NCI-H2107 treated with DMSO at 0.1 percent for 48 hours (cell line): ENCODE results near the gene TLL2.

ENCODE experiments used
- DNase-seq: peaks from one replicate; lab custom pipeline; 2025; ENCODE audit not compliant: unreplicated experiment; lab: John Stamatoyannopoulos, UW

Gene TLL2

DNA sequence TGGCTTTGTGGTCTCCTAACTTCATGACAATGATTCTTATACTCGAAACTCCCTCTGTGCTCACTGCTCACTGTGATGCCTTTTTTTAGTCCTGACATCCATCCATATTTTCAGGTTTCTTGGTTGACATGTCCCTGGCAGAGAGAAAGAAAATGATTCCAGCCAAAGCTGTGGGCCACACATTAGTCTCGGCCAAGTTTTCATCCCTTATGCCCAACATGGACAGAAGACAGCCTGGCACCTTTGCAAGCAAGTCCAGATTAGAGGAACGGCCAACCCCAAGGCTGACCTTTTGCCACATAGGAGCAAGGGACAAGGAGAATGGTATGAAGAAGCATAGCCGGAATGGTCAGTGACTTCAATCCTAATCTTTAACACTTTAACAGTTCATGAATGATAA, 146.3 kb downstream of the TLL2 start:
- DNase-seq: no peak

GRCh38 chr10:96366508-96366907, 147.2 kb downstream of the TLL2 start:
- DNase-seq: no peak

DNA sequence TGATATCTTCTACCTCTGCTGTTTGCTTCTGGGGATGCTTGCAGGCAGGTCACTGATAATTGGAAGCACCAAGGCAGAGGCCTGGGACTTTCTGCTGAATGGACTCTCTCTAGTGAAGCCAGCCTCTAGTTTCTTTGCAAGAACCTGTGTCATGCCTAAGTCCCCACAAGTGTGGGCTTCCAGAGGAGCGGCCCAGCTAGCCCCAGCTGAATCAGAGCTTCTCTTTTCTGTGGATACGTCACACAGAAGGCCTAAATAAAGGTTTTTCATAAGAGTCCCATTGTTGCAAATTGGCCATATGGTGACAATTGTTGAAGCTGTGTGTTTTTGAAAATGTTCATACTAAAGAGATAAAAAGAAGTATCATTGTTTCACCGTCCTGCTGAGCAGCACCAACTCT, 148.2 kb downstream of the TLL2 start:
- no peak for DNase-seq

- DNase-seq: no peak
Measured at GRCh38 chr10:96360766-96361165, 153.0 kb downstream of the TLL2 start.

GRCh38 chr10:96360331-96360730, 153.4 kb downstream of the TLL2 start:
- no peak for DNase-seq

DNA sequence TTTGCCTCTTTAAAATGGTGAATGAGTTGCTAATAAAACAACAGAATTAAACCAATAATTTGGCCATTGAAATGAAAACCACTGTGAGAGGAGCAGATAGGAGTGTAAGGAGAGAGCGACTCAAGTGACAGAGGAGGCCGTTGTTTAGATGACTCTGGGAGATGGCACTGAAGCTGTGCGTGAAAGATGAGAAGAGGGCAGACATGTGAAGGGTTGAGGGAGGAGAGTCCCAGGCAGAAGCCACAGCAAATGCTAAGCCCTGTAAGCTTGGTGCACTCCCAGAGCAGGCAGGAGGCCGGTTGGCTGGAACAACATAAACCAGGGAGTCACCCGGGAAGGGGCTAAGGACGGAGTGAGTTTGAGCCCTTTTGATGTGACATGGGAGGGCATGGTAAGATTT, 154.1 kb downstream of the TLL2 start:
- DNase-seq: no peak

DNA sequence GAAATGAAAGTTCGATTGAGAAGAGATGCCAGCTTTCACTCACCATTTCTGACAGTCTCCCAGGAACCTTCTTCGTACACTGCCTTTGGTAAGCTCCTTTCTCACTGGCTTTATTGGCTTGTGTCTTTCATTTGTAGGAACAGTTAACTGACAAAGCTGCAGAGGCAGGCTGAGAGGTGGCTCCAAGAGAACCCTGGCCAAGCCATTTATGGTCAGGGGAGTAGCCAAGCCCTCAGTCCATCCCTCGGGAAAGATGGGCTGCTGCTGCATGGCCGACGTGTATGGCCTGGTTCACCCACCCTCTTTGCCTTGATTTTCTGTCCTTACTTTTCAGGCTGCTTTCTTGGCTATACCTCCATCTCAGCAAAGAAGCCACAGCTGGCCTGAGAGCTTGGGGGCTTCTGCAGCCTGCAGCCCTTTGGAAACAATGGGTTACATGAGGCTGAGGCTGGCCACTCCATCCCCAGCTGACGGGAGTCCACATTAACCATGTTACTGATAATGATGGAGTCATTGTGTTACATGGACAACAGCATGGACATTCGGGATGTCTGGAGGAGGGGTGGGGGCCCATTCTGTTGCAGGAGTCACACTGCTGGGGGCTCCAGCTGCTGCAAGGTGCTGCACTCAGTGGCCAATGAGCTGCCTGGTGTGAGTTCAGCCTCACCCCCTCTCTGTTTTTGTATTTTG, 154.7 kb downstream of the TLL2 start, which contains the start of gene OPALIN:
OPALIN (minus strand) TSS at position 152 of the 690 bp plus-strand sequence; CDS start at position 46, 106 bp downstream.
- DNase-seq: no peak

GRCh38 chr10:96357038-96357620, 156.6 kb downstream of the TLL2 start:
- no peak for DNase-seq

DNA sequence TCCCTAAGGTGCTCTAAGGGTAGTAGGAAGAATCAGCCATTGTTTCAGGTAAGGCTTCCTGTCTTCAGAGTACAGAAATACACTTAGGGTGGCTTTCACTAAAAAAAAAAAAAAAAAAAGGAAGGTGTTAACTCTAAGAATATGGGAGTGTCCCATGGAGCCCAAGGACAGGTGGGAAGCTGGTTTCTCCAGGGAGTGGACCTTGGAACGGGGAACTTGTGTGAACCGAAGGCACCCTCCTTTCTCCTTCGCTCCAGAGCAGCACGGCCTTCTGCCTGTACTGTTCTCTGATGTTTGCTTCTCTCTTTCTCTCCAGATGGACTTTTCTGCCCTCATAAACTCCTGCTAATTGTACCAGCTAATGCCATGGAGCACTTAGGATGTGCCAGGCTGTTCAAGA, 161.1 kb downstream of the TLL2 start:
- no peak for DNase-seq

- DNase-seq: no peak
Measured at GRCh38 chr10:96352027-96352426, 161.7 kb downstream of the TLL2 start.

DNA sequence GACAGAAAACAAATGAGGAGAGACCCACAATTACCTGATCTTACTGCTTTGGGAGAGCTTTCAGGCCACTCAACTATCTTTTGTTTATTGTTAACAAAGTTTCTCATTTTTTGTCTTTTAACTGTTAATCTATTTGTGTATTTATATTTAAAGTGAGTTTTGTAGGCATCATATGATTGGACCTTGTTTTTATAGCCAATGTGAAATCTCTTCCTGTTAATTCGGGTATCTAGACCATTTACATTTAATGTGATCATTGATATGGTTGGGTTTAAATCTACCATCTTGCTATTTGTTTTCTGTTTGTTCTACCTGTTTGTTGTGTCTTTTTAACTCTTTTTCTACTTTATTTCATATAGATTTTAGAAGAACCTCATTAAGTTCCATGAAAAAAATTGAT, 167.4 kb downstream of the TLL2 start:
- no peak for DNase-seq

GRCh38 chr10:96345222-96345621, 168.5 kb downstream of the TLL2 start:
- DNase-seq: no peak

- DNase-seq: no peak
Measured at GRCh38 chr10:96344178-96344577, 169.5 kb downstream of the TLL2 start.

GRCh38 chr10:96342402-96342801, 171.3 kb downstream of the TLL2 start:
- DNase-seq: no peak

GRCh38 chr10:96341219-96342182, 172.2 kb downstream of the TLL2 start:
- no peak for DNase-seq

- DNase-seq: peak; percentile 18
Measured at GRCh38 chr10:96339956-96340904, 173.5 kb downstream of the TLL2 start.

- no peak for DNase-seq
Measured at GRCh38 chr10:96339383-96339782, 174.3 kb downstream of the TLL2 start.

- no peak for DNase-seq
Measured at GRCh38 chr10:96338279-96338925, 175.3 kb downstream of the TLL2 start.

DNA sequence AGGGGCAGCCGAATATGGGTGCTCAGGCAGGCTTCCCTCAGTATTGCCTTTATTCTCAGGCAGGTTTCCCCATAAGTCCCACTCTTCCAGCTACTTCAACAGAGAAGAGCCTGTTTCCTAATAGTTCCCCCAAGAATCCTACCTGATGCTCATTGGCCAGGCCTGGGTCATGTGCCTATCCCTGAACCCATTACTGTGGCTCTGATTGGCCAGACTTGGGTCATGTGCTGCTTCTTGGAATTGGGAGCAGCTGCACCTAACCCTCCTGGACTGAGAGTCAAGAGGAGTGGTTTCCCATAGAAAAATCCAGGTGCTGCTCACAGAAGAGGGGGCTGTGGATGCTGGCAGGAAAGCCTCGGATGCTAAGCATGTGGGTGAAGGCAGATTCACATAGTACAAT, 176.6 kb downstream of the TLL2 start:
- DNase-seq: no peak
